ENCODE results near the gene AFAP1L2.

The AFAP1L2 gene

DNA sequence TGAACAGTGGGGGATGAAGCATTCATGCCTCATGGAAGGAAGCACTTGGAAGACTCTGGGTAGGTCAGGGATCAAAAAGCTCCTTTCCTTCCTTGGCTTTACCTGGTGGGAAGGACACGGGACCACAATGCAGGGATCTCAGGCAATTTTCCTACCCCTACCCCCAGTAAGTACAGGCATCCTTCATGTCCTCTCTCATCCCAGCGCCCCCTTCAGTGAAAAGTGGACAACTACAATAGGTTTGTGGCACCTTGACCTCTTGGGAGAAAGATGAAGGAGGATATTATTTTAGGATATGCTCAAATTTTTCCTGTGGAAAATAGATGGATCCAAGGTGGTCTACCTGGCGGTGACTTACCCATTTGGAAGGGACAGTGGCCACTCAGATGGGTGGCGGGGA lies 16.5 kb downstream of the AFAP1L2 start:
- DNase-seq = no peak

DNA sequence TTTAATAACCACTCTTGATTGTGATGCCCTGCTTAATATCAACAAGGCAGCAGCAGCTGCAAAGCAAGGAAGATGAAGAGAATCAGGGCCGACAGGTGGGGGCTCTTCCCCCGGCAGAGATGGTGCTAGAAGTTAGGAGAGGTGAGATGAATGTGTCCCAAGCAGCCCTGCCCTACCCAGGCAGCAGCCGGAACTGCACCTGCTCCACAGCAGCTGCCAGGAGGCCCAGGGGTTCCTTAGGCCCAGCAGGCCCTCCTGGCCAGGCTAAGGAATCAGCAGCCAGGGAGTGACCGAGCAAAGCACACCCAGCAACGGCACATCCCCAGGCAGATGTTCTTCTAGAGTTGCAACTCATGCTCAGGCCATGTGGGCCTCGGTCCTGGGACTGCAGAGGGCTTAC lies 17.9 kb downstream of the AFAP1L2 start:
- DNase-seq = no peak

DNA sequence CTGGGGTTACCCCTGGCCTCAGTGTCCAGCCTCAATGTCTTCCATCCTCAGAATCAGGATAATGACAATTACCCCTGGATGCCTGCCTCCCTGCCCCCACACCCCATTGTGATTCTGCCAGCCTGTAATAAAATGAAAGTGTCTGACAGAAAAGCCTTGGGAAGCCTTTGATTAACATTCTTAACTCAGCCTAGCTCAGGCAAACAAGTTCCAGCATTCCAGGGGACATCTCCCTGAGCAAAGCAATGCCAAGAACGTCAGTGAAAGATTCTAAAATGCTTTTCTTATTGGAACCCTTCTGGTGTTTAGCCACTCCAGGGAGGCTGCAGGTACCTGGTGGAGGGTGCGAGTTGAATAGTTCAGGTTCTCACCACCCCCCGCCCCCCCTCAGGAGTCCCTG lies 18.7 kb downstream of the AFAP1L2 start:
- no peak for DNase-seq

DNA sequence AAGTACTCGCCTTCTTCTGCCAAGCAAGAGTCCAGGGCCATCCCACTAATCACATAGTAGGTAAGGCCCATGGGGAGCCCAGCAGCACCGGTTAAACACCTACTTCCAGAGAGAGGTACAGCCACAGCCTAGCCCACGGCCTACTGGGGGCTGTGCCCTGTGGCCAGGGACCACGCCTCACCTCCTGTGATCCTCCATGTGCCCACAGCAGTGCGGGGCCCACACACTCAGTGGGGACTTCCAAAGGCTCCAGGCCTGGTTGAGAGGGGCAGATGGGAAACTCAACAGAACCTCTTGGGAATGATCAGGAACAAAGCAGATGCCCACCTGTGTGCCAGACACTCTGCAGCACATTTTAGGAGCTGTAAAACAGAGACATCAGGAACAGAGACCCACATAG lies 19.7 kb downstream of the AFAP1L2 start:
- no peak for DNase-seq

DNA sequence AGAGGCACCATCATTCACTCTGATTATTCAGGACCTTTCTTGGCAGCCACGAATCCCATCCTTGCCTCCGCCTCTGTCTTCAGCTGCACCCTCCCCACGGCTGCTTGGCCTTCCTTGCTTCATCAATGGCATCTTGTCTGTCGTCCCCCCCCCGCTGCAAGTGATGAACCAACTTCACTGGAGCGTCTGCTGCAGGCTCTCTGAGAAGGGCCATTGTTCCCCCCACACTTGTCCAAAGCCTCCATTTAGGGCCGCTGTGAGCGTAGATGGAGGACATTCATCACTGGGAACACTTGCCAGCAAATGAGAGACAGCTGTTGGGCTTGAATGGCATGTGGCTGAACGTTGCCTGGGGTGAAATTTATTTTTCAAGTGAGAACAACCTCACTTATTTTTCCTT lies 20.1 kb downstream of the AFAP1L2 start:
- DNase-seq = no peak

DNA sequence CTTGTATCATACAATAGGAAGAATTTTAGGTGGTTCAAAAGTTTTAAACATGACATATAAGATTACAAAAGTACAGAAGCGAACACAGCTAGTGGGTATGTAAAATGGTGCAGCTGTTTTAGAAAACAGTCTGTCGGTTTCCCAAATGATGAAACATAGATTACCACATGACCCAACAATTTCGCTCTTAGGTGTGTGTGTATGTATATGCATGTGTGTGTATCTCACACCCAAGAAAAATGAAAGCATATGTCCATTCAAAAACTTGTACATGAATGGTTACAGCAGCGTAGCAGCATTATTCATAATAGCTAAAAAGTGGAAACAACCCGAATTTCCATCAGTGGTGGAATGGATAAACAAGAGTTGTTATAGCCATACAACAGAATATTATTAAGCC lies 23.5 kb downstream of the AFAP1L2 start:
- DNase-seq = no peak

DNA sequence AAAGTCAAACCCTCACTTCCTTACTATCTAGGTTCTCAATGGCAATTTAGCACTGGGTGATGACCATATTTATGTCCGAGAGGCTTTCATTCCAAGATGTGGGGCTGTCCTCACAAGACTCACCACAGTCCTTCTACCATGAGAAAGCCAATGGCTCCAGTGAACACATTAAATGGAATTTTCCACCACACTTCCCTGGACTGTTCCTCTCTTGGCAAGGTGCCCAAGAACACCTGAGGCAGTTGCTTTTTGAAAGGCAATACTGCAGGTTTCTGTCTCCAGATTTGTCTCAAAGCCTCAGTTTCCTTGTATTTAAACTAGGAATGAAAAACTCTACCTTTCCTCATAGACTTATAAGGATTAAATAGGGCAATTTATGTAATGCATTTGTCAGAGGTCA lies 24.2 kb downstream of the AFAP1L2 start:
- no peak for DNase-seq

DNA sequence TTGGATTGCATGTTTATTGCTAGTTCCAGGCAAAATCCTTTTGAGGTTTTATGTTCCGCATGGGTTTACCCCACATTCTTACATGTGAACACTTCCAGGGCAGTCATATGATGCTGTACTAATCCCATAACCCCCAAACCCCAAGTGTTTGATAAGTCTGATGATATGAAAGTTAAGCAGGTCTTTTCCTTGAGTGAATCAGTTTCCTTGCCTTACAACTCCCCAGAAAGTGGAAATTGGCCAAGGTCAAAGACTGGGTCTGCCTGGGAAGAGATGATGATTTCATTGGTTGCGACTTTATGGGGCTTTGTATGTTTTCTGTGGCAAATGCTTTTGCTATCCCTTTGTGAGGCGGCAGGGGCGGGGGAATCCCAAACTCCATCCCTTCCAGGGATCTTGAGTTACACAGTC lies 24.7 kb downstream of the AFAP1L2 start:
- no peak for DNase-seq

DNA sequence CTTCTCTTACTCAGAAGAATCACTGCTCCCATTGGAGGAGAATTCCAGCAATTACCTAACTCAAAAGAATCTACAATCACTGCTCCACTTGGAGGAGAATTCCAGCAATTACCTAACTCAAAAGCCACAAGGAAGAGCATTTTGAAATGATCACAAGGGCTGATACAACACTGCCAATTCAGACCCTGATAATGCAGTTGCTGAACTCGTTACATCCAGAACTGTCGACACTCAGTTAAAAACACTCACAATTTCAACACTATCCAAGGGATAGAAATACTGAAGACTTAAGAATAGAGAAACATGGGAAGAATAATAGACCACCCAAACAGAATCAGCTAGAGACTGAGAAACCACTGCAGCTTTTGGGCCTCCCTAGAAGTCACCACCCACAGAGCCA lies 27.8 kb downstream of the AFAP1L2 start:
- DNase-seq = no peak

DNA sequence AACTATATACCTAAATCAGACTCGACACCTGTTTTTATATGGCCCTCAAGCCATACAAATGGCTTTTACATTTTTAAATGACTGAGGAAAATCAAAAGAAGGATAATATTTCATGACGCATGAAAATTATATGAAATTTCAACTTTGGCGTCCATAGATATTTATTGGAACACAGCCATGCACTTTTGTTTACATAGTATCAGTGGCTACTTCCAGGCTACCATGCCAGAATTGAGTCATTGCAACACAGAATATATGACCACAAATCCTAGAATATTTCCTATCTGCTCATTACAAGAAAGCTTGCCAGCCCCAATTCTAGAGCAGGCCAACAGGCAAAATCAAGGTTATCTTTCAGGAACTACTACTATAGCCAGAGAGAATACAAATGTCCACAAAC lies 29.3 kb downstream of the AFAP1L2 start:
- DNase-seq = no peak

DNA sequence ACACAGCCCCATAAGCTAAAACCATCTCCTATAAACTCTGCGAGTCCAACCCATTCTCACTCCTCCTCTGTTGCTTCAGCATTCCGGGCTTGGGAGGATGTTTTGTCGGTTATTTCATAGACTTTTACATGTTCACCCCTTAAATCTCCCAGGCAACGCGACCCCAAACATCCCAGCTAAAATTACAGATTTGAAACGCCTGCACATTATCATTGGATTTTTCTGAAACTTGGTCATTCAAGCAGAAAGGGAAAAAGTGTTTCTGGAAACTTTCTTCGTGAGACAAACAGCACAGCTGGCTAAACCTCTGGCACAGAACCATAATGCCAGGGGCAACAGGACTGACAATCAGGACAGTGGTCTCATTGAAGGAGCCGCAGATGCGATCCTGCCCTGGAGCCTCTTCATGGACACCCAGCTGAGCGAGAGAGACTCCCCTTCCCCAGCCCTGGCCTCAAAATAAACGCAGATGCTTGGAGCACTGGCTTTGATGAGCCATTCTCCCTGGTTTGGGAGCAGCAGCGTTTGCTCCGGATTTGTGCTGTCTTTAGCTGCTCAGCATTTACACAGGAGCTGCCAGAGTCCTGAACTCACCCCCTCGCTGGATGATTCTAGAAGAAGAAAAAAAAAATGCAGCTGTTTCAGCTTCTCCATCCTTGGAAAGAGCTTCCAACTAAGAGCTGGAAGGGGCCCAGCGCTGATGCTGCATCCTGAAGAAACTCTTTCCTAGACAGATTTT lies 30.1 kb downstream of the AFAP1L2 start:
- no peak for DNase-seq

DNA sequence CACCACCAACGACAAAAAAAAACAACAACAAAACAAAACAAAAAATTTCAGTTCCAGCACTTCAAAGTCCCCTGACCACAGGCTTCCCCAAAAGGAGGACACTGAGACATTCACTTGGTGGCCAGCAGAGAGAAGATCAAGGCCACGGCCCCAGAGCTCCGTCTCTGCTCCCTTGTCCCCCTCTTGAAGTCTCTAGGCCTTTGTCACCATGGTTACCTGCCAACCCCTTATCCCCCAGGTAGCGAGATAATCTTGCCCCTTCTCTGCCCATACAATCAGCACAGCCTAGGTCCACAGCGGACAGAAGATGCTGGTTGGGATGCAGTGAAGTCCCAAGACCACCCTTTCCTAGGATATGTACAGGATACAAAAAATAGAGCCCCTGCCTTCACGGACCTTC lies 30.7 kb downstream of the AFAP1L2 start:
- DNase-seq = no peak

DNA sequence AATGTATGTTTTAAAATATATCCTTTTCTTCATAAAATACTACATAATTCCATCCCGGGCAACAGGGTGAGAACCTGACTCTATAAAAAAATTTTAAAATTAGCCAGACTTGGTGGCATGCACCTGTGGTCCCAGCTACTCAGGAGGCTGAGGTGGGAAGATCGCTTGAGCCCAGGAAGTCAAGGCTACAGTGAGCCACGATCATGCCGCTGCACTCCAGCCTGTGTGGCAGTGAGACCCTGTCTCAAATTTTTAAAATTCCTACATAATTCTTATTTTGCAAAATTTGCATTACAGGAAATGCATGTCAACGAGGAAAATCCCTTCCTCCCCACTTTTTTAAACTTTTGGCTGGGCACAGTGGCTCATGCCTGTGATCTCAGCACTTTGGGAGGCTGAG lies 31.3 kb downstream of the AFAP1L2 start:
- no peak for DNase-seq

DNA sequence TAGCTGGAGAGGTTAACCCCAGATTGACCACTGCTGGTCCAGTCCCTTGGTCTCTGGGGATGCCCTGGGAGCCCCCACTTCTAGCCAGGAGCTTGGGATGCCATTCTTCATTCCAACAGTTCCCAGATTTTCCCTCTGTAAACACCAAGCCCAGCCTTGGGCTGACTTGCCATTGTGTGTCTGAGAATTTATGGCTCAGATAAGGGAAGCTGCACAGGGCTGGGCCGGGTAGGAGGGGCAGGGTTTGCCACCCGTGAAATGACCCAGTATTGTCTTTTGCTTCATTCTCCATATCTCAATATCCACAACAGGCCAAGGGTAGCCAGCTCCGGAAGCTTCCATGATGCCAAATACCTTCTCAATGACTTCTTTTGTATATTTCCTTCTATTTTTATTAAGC lies 32.1 kb downstream of the AFAP1L2 start:
- DNase-seq = no peak

DNA sequence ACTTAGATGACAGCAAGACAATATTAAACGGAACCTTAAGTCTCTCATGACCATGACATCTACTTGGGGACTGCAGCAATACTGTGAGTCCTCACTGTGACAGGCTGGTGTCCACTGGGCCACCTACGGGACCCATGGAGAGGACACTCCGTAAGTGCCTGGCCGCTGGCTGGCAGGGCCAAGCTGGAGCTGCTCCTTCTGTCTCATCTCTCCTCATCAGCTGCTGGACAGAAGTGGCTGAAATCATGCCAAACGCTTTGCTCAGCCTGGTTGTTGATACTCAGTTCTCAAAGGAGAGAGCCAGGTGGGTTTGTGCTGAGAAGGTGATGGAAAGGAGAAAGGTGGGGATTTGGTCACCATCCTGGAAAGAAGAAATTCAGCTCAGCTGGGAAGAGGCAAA lies 33.3 kb downstream of the AFAP1L2 start:
- DNase-seq = no peak

DNA sequence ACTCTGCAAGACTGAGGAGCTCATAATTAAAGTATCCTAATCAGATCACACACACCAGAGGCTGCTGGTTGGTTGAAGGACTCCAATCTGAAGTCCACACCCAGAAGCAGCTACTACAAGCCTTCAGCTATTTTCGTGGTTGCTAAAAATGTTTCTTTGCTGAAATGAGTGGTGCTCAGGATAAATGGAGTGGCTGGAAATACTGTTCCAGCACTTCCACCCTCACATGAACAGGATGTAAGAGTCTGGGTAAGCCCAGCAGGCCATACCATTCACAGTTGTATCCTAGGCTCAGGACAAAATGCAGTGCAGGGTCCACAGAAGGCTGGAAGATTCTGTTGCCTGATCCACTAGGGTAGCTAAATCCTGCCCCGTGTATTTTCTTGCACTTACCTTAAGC lies 34.1 kb downstream of the AFAP1L2 start:
- no peak for DNase-seq

DNA sequence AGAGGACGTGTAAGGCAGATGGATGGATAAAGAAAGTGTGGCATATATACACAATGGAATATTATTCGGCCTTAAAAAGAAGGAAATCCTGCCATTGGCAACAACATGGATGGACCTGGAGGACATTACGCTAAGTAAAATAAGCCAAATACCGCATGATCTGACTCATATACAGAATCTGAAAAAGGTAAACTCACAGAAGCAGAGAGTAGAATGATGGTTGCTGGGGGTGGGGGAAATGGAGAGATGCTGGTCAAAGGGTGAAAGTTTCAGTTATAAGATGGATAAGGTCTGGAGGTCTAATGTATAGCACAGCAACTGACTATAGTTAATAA lies 36.3 kb downstream of the AFAP1L2 start:
- DNase-seq = no peak

DNA sequence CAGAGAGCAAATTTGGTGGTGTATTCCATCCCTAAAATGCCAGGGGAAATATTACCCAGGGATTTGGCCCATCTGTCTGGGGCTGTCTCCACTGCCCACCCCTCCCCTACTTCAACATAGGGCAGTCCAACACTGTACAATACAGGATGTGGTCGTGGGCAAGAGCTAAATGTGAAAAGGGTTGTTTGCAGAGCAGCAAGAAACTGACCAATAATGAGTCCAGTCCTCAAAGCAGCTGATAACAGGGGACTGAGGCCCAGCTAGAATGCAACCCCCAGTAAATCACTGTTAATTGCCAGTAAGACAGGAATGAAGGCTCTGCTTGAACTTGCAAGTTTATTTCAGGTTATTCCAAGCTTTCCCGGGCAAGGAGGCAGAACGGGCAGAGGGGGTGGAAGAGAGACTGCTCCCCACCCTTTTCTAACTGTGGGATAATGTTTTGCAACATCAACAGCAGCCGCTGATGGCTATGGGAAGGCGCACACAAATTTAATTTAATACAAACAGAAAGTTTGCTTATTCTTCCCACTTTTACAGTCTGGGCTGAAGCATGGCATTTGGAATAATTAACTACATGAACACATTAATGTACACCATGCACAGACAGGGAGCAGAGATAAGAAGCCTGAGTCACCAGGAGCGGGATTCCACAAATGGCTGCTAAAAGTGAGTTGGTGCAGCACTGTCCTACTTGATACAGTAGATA lies 36.8 kb downstream of the AFAP1L2 start:
- no peak for DNase-seq

DNA sequence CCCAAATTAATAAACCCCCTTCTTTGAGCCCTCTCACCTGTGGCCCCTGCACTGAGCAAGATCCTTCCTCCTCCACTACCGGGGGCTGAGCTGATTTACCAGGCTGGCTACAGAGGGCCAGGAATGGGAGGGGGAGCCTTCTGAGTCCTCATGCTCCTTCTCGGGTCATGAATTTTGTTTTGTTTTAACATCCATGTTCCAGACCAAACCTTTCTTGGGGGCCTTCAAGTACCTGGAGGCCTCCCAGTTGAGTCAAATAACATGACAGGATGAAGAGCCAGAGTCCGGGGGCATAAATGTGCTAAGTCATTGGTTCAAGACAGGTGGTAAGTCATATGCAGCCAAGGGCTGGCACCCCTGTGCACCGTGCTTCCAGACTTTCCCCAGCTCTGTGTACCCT lies 39.6 kb downstream of the AFAP1L2 start:
- no peak for DNase-seq

DNA sequence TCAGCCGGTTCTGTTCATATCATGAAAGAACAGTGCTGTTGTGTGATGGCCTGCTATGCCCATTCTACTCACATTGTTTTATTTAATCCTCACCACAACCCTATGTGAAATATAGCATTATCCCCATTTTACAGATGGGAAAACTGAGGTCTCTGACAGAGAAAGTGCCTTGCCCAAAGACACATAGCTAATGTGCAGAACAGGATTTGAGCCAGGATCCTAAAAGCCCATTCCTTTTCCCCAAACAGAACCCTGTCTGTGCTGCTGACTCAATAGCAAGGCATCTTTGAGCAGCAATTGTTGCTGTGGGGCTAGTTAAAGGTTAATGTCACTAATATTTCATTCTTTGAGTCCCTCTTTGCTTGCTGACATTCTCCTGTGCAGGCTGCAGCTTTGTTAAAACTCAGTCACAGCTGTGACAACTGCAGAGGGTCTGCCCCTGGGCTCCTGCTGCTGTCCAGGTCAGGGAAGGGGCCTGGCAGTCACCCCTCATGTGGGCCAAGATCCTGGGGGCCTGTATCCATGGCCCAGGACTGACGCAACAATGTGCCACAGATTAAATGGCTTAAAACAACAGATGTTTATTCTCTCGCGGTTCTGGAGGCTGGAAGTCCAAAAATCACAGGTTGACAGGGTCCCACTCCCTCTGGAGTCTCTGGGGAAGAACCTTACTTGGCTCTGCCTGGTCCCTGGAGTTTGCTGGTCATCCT lies 40.4 kb downstream of the AFAP1L2 start:
- no peak for DNase-seq

DNA sequence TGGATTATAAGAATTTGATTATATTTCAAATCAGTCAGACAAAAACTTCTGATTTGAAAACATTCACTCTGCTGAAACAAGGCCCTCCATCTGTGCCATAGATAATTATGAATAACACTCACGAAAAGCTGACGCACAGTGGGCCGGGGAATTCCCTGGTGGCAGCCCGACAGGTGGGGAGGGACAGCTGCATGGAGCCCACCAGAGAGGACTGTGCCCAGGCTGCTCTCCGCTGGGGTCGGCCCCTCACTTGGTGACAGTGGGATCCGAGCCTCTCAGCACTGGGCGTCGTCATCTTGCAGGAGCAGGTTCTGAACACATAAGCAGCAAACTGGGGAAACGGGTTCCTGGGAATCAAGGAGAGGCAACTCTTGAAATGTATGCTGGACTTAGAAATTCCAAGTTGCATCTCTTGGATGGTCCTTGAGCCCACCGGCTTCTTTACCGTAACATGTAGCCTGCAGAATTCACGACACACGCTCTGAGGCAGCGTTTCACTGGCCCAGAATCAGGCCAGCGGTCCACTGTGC lies 41.4 kb downstream of the AFAP1L2 start:
- DNase-seq = no peak

DNA sequence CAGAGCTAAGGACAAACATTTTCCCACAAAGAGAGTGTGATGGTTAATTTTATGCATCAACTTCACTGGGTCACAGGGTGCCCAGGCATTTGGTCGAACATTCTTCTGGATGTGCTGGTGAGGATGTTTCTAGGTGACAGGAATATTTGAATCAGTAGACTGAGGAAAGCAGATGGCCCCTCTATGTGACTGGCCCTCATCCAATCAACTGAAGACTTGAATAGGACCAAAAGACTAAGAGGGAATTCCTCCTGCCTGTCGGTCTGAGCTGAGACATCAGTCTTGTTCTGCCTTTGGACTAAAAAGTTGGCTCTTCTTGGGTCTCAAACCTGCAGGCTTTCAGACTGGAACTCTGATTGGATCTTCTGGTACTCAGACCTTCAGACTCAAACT lies 44.4 kb downstream of the AFAP1L2 start:
- no peak for DNase-seq

DNA sequence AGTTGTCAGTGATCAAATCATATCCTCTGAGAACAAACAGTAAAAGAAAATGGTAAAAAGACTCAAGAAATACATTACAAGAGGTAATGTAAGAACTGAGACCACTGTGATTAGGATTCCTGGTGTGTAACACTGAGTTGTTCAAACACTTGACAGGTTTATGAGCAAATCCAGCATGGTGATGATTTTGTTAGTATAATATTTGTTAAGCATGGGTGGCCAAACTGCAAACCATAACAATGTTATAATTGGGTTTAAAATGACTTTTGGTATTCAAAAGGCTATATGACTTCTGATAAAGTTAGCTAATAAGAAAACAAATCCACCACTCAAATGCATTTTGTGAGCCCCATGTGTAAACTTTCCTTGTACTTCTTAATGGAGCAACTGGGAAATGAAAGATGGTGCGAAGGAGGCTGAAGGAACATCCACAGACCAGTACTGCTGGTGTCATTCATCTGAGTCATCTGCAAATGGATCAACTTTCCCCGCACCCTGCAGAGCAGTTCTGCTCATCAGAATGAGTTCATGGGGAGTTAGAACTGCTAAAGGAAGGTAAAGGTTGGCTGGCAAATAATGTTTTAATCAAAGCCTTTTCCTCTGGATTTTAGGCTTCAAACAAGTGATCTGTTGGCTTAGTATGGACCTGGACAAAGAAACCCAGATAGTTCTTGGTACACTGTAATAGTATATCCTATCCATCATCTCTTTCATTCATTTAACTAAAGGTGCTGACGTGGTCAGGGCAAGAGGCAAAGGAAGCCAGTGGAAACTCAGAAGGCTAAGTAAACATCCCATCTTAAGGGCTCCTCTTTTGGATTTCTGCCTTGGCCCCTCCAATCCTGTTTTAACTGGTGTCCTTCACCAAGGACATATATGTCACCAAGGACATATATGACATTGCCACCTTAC lies 45.0 kb downstream of the AFAP1L2 start:
- no peak for DNase-seq

Measured in central memory CD4-positive, alpha-beta T cell (primary cell).